A549 (cell line): ENCODE measurements around the gene SVEP1. TPM values are rescaled to one million over a fixed set of nuclear protein-coding genes. Genes with fewer than 3 reads are reported as not detected.
A peak's percentile ranks its signal among the peaks of the same experiment; 100 is the strongest.

Experiments used
- ATAC-seq, 2 experiments: fragments of 200-7000 bp in 1 of 2; fragments of >200 bp in 1 of 2; cut with Nextera tagmentation in 1 of 2; cut with Tn5 transposase in 1 of 2; 3 replicates each; pipeline versions ENCODE4 v1.8.0 to v1.9.1; 2018 to 2020; ENCODE audit warnings: mild to moderate bottlenecking in 1 of 2, moderate library complexity in 1 of 2
- CTCF ChIA-PET: fragments of 300-600 bp; sonication (Branson Sonifier 250); formaldehyde crosslinking; extraction: SDS; loops from one replicate; lab custom pipeline; 2021; ENCODE audit warnings: antibody characterized with exemption, inconsistent platforms; lab: Yijun Ruan, JAX
- POLR2A ChIA-PET: fragments of 350-600 bp; formaldehyde crosslinking; extraction: SDS; loops from one replicate; lab custom pipeline; 2021; ENCODE audit warnings: antibody characterized with exemption, inconsistent platforms; lab: Yijun Ruan, JAX
- DNase-seq, 2 experiments: peaks; one replicate each; pipeline versions ENCODE4 v3.0.0 to v3.0.0-alpha.2; 2011 to 2016; ENCODE audit warnings: low read depth in 1 of 2, low spot score in 1 of 2
- FAIRE-seq: peaks from 2 replicates; lab custom pipeline; 2011; peaks lifted over from hg19 to GRCh38; lab: Jason Lieb, UNC
- H3K27ac ChIP-seq, 2 experiments: fragments of >200 bp; sonication (Bioruptor Twin); formaldehyde crosslinking; 3 replicates each; pipeline ENCODE4 v1.5.1; 2016 to 2017
- H3K4me1 ChIP-seq: fragments of >200 bp; sonication (Bioruptor Twin); formaldehyde crosslinking; 3 replicates; pipeline ENCODE4 v1.6.1; 2016
- H3K4me2 ChIP-seq: fragments of >200 bp; sonication (Bioruptor Twin); formaldehyde crosslinking; 3 replicates; pipeline ENCODE4 v1.6.1; 2016
- H3K4me3 ChIP-seq: fragments of >200 bp; sonication (Bioruptor Twin); formaldehyde crosslinking; 3 replicates; pipeline ENCODE4 v1.5.1; 2016
- H3K9me3 ChIP-seq: fragments of >200 bp; sonication (Bioruptor Twin); formaldehyde crosslinking; 3 replicates; pipeline ENCODE4 v1.6.1; 2016
- CBX2 ChIP-seq: fragments of 200-600 bp; sonication (generic); IDR thresholded peaks from 2 replicates; pipeline ENCODE4 v1.6.1; 2016; ENCODE audit warnings: low read depth, mild to moderate bottlenecking, borderline replicate concordance
- CHD2 ChIP-seq: fragments of 150-350 bp; IDR thresholded peaks from 2 replicates; pipeline ENCODE4 v1.6.1; 2014; ENCODE audit warnings: low read length; ENCODE audit not compliant: partially characterized antibody
- CHD4 ChIP-seq: fragments of 200-600 bp; sonication (generic); IDR thresholded peaks from 2 replicates; pipeline ENCODE4 v1.6.1; 2016; ENCODE audit warnings: antibody characterized with exemption, mild to moderate bottlenecking, borderline replicate concordance
- E2F6 ChIP-seq: IDR thresholded peaks from 2 replicates; pipeline ENCODE4 v1.6.1; 2012; ENCODE audit warnings: low read depth, borderline replicate concordance
- EHF ChIP-seq: fragments of 250-450 bp; sonication (Bioruptor Pico); IDR thresholded peaks from 2 replicates; pipeline ENCODE4 v1.5.0; 2020; ENCODE audit warnings: mild to moderate bottlenecking
- ESRRA ChIP-seq: fragments of 150-350 bp; IDR thresholded peaks from 2 replicates; pipeline ENCODE4 v1.6.1; 2014; ENCODE audit warnings: mild to moderate bottlenecking, low read length, borderline replicate concordance
- FOXS1 ChIP-seq: fragments of 250-450 bp; sonication (Bioruptor Pico); IDR thresholded peaks from 2 replicates; pipeline ENCODE4 v1.5.0; 2020; ENCODE audit warnings: mild to moderate bottlenecking, moderate library complexity
- JUNB ChIP-seq: fragments of >200 bp; sonication (Bioruptor Twin); formaldehyde crosslinking; IDR thresholded peaks from 2 replicates; pipeline ENCODE4 v1.6.1; 2016
- KDM1A ChIP-seq: fragments of 200-600 bp; sonication (generic); IDR thresholded peaks from 2 replicates; pipeline ENCODE4 v1.6.1; 2016; ENCODE audit warnings: low read depth, mild to moderate bottlenecking
- MAFK ChIP-seq: fragments of 450-650 bp; IDR thresholded peaks from 2 replicates; pipeline ENCODE4 v1.6.1; 2014; ENCODE audit not compliant: partially characterized antibody
- MAX ChIP-seq: IDR thresholded peaks from 2 replicates; pipeline ENCODE4 v1.6.1; 2012
- PHF8 ChIP-seq: fragments of 200-600 bp; sonication (generic); IDR thresholded peaks from 2 replicates; pipeline ENCODE4 v1.6.1; 2016; ENCODE audit warnings: low read depth, mild to moderate bottlenecking, antibody characterized with exemption, moderate library complexity, borderline replicate concordance
- POLR2A ChIP-seq: IDR thresholded peaks from 2 replicates; pipeline ENCODE4 v1.6.1; 2012; ENCODE audit warnings: mild to moderate bottlenecking, low read length
- POLR2AphosphoS2 ChIP-seq: conservative IDR thresholded peaks from 2 replicates; pipeline ENCODE4 v1.6.1; 2012; ENCODE audit warnings: low read length, improper control_type of control experiment, inconsistent platforms
- REST ChIP-seq: fragments of 200-600 bp; sonication (generic); IDR thresholded peaks from 2 replicates; pipeline ENCODE4 v1.6.1; 2016; ENCODE audit warnings: antibody characterized with exemption, mild to moderate bottlenecking, moderate library complexity
- RFX5 ChIP-seq: fragments of 450-650 bp; IDR thresholded peaks from 2 replicates; pipeline ENCODE4 v1.7.1; 2014; ENCODE audit warnings: antibody characterized with exemption, mild to moderate bottlenecking, moderate library complexity
- TFCP2L1 ChIP-seq: fragments of 250-450 bp; sonication (Bioruptor Pico); IDR thresholded peaks from 2 replicates; pipeline ENCODE4 v1.5.0; 2021; ENCODE audit warnings: mild to moderate bottlenecking
- TP53 ChIP-seq: fragments of 250-450 bp; sonication (Bioruptor Pico); IDR thresholded peaks from 2 replicates; pipeline ENCODE4 v1.5.0; 2021; ENCODE audit warnings: mild to moderate bottlenecking, moderate library complexity
- ZNF302 ChIP-seq: fragments of 250-450 bp; sonication (Bioruptor Pico); IDR thresholded peaks from 2 replicates; pipeline ENCODE4 v1.9.0; 2021; ENCODE audit warnings: inconsistent platforms, mild to moderate bottlenecking, moderate library complexity
- ZSCAN20 ChIP-seq: fragments of 250-450 bp; sonication (Bioruptor Pico); IDR thresholded peaks from 2 replicates; pipeline ENCODE4 v1.8.0; 2022; ENCODE audit warnings: mild to moderate bottlenecking, moderate library complexity
- WGBS: methylation state at CpG from one replicate; pipeline ENCODE4 v1.1.6; 2017; ENCODE audit errors: missing lambda C conversion rate; 5-methylcytosine and 5-hydroxymethylcytosine counted together
- polyA plus RNA-seq, 4 experiments: library from polyadenylated mRNA; depleted of rRNA in 3 of 4; stranded (reverse); fragments of >200 nt; fragmentation: RNase III in 1 of 4; extraction: RNeasy Plus Mini Kit Qiagen cat#74134 plus additional on column Dnase treatment in 1 of 4; gene quantifications; 2 replicates in 3 of 4; 3 replicates in 1 of 4; pipeline ENCODE4 v1.2.3, GENCODE V29; 2011 to 2017
- TF ChIP-seq, protein P1 (sequence below): fragments of 450-650 bp; IDR thresholded peaks from 2 replicates; pipeline ENCODE4 v1.6.1; 2014; ENCODE audit warnings: antibody characterized with exemption

Gene SVEP1
- polyA plus RNA-seq, 2 of the 4 experiments (the other 2 are of a cell fraction) = 0.52 to 1.5 TPM

DNA sequence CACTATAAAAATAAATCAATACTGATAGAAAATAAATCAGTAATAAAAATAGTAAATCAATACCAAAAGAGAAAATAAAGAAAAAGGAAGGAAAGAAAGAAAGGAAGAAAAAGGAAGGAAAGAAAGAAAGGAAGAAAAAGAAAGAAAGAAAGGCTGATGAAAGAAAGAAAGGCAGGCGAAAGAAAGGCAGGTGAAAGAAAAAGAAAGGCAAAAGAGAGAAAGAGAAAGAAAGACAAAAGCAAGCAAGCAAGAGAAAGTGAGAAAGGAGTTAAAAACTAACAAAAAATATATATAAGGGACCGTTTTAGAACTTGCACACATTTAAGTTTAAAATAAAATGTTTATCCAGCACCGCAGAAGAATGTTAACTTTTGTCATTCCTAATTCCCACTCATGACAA lies 116.0 kb downstream of the SVEP1 start:
- ATAC-seq (no peak), FAIRE-seq (no peak), DNase-seq (no peak)
- POLR2A ChIA-PET = no interaction called here
- WGBS = 63% methylated on average over 3 of the region's 3 CpGs
- TF ChIP-seq MAX (no peak), ESRRA (no peak), TP53 (CRISPR knock-in tag) (no peak), REST (no peak), TFCP2L1 (CRISPR knock-in tag) (no peak)
- Histone ChIP-seq H3K4me2 (no peak overlapping the region), H3K9me3 (no peaks in the 10 kb centered on the region), H3K27ac (no peak overlapping the region), H3K4me1 (no peaks in the 10 kb centered on the region), H3K4me3 (no peak overlapping the region)
- CTCF ChIA-PET = no interaction called here

DNA sequence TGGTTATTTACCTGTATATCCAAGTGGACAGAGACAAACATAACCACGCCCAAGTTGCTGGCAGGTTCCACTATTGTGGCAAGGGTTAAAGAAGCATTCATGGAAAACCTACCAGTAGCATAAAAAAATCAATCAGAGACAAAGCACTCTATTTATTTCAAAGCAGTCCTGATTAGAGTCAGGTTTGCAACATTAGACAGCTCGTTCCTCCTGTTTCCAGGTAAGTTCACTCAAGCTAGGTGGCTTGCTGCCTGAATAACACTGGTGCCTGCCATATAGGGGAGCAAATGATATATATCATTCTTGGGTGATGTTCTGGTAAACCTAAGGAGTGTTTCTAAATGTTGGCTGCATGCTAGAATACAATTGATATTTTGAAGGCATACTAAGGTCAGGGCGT lies 122.3 kb downstream of the SVEP1 start:
- Histone ChIP-seq H3K4me1 (no peaks in the 10 kb centered on the region), H3K27ac (no peak overlapping the region), H3K4me3 (no peak overlapping the region), H3K4me2 (no peak overlapping the region), H3K9me3 (no peaks in the 10 kb centered on the region)
- ChIA-PET POLR2A (no interaction called here), CTCF (no interaction called here)
- DNase-seq = no peak
- no peak for ATAC-seq
- TF ChIP-seq POLR2A (no peak), RFX5 (no peak), KDM1A (no peak), JUNB (no peak), ZNF302 (no peak), TFCP2L1 (CRISPR knock-in tag) (no peak), MAFK (no peak)
- FAIRE-seq = no peak
- WGBS = 45% methylated on average over 3 of the region's 3 CpGs

DNA sequence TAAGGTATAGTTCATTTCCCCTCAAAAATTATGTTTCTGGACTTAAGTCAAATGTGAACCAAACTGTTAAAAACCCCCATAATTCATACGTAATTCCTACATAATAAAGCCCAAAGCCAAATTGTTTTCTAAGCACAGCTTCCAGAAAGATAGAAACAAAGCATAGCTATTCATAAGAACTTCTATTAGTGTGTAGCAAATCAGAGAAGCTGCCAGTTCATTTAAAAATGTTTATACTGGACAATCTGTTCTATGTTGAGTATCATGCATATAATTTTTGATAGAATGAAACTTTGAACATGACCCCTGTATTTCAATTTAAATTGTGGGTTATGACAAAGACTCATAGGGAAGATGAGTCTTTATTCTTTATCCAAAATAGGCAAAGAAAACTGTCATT lies 122.9 kb downstream of the SVEP1 start:
- no peak for DNase-seq
- Histone ChIP-seq H3K27ac (no peak overlapping the region), H3K4me3 (no peak overlapping the region), H3K4me2 (no peak overlapping the region), H3K4me1 (no peaks in the 10 kb centered on the region), H3K9me3 (no peaks in the 10 kb centered on the region)
- FAIRE-seq = peak; percentile 7
- 2% methylated on average over 1 of the region's 1 CpG for WGBS
- ATAC-seq = no peak
- ChIA-PET CTCF (interaction anchor here (0.5 kb wide), 1 partner anchor 814 kb away, joined by 4 read pairs; no protein-coding TSS in a partner anchor), POLR2A (no interaction called here)
- TF ChIP-seq ZSCAN20 (CRISPR knock-in tag) (no peak), CBX2 (no peak)

- FAIRE-seq = no peak
- H3K4me1 ChIP-seq = no peaks in the 10 kb centered on the region
- CTCF ChIA-PET = interaction anchor here (1.5 kb wide), 1 partner anchor 15 kb away, joined by 3 read pairs; no protein-coding TSS in a partner anchor
- no peak for DNase-seq
- no peaks in the 10 kb centered on the region for H3K9me3 ChIP-seq
- POLR2A ChIA-PET = no interaction called here
- no peak overlapping the region for H3K27ac ChIP-seq
- no peak overlapping the region for H3K4me2 ChIP-seq
- TF ChIP-seq PHF8 = no peak
- TF ChIP-seq FOXS1 (CRISPR knock-in tag) = no peak
- TF ChIP-seq REST = no peak
- no peak for TF ChIP-seq CHD2
- TF ChIP-seq CHD4 = no peak
- no peak for TF ChIP-seq POLR2AphosphoS2
- TF ChIP-seq, protein P1, sequence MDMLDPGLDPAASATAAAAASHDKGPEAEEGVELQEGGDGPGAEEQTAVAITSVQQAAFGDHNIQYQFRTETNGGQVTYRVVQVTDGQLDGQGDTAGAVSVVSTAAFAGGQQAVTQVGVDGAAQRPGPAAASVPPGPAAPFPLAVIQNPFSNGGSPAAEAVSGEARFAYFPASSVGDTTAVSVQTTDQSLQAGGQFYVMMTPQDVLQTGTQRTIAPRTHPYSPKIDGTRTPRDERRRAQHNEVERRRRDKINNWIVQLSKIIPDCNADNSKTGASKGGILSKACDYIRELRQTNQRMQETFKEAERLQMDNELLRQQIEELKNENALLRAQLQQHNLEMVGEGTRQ = no peak
- no peak for TF ChIP-seq JUNB
- TF ChIP-seq EHF (CRISPR knock-in tag) = no peak
- TF ChIP-seq E2F6 = no peak
- no peak overlapping the region for H3K4me3 ChIP-seq
- ATAC-seq = no peak
These were observed 123.7 kb downstream of the SVEP1 start for GRCh38 chr9:110455860-110456259.
